DMS 273 (cell line): ENCODE measurements around the gene UCN3.
A peak's percentile ranks its signal among the peaks of the same experiment; 100 is the strongest.
"Not testable (repeated sequence)": the region's sequence is repeated elsewhere in the genome, so short reads cannot be mapped to it uniquely, and the experiment has no call there.

Source experiments
- DNase-seq: peaks from one replicate; lab custom pipeline; 2025; ENCODE audit not compliant: unreplicated experiment; lab: John Stamatoyannopoulos, UW

UCN3 gene

DNA sequence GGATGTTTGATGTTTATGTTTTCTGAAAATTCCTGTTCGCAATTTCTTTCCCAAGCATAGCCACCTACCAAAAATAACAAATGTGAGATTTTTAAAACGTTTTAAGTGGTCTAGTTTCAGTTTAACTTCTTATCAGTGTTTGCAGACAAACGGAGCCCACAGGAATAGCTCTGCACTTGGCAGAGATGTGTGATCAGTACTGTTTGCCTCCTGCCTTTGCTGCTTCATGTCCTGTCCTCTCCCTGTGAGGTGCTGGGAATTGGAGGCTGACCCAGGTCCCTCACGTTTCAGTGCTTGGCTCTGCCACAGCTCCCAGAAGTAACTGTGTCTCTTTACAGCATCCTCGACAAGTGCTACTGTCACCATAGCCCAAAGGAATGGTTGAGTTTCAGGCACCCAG lies 1.2 kb downstream of the UCN3 start:
- no peak for DNase-seq

DNA sequence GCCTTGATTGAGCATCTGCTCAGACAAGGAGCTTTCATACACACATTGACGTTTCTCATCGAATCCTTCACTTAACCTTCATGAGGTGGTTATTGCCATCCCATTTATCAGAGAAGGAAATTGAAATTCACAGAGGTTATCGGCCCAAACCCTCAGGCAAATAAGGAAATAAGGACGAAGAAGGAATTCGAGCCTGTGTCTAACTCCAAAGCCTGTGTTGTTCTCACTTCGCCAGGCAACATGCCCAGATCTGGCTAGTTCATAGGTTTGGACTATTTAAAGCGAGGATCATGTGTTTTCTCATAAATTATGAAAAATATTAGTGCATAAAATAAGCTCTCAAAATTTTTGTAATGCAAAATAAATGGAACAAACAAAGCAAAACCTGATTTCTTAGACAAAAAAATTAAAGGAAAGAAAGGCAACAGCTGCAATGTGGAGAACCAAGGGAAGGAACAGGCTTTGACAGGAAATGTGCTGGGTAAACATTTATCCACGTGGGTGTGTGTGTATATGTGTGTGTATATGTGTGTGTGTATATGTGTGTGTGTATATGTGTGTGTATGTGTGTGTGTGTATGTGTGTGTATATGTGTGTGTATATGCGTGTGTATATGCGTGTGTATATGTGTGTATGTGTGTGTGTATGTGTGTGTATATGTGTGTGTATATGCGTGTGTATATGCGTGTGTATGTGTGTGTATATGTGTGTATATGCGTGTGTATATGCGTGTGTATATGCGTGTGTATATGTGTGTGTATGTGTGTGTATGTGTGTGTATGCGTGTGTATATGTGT lies 4.8 kb downstream of the UCN3 start:
- DNase-seq, result no peak

DNA sequence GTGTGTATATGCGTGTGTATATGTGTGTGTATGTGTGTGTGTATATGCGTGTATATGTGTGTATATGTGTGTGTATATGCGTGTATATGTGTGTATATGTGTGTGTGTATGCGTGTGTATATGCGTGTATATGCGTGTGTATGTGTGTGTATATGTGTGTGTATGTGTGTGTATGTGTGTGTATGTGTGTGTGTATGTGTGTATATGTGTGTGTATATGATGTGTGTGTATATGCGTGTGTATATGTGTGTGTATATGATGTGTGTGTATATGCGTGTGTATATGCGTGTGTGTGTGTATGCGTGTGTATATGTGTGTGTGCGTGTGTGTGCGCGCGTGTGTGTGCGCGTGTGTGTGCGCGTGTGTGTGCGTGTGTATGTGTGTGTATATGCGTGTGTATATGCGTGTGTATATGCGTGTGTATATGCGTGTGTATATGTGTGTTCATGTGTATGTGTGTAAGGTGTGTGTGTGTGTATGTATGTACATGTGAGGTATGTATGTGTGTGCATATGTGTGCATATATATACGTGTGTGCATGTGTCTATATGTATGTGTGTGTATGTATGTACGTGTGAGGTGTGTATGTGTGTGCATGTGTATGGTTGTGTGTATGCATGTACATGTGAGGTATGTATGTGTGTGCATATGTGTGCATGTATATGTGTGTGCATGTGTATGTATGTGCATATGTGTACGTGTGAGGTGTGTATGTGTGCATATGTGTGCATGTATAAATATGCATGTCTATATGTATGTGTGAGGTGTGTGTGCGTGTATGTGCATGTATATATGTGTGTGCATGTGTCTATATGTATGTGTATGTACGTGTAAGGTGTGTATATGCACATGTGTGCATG lies 6.0 kb downstream of the UCN3 start:
- no peak for DNase-seq

DNA sequence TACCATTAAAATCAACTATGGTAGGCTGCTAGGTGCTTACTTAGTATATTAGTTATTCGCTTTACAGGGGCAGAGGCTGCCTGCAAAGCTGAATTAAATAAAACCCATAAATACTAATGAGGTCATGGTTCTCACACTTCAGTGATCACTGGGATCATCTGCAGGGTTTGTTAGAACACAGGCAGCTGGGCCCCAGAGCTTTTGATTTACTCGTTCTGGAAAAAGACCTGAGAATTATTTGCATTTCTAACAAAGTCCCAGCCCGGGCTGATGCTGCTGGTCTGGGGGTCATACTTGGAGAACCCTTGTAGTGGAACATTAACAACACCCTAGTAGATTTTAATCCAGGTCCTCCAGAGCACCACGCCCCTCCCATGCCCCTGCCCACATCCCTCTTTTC lies 8.5 kb downstream of the UCN3 start:
- no peak for DNase-seq

DNA sequence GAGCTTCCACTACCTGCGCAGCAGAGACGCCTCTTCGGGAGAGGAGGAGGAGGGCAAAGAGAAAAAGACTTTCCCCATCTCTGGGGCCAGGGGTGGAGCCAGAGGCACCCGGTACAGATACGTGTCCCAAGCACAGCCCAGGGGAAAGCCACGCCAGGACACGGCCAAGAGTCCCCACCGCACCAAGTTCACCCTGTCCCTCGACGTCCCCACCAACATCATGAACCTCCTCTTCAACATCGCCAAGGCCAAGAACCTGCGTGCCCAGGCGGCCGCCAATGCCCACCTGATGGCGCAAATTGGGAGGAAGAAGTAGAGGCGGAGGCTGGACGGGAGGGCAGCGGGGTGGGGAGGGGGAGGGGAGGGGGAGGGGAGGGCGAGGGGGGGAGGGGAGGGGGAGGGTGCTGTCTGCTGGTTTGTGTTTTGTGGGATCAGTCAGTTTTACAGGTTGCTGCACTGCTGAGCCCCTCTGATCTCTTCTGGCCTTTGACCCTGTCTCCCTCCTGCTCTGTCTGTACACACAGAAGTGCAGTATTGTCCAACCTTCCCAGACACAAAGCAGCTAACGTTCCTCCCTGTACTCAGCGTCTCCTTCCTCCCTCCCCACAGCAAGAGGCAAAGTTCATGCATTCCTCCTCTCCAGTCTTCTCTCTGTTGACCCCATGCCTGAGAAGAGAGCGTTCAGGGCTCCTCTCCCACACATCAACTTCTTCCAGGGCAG lies 9.3 kb downstream of the UCN3 start:
- DNase-seq, result no peak

DNA sequence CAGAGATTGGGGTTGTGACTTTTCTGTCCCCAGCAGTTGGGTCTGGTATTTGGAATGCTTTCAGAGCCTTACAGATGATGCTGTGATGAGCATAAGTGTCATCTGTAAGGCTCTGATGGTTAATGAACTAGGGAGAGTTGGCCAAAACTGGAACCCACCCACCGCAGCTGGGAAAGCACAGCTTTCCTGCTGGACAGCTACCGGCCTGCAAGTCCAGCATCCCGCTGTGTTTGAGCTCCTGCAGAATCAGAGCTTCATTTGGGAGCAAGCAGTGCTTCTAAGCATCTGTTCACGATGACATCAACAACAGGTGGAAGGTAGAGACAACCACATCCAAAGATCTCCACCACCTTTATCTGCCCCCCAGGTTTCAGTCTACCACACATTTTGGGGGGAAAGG lies 11.7 kb downstream of the UCN3 start:
- no peak for DNase-seq

DNA sequence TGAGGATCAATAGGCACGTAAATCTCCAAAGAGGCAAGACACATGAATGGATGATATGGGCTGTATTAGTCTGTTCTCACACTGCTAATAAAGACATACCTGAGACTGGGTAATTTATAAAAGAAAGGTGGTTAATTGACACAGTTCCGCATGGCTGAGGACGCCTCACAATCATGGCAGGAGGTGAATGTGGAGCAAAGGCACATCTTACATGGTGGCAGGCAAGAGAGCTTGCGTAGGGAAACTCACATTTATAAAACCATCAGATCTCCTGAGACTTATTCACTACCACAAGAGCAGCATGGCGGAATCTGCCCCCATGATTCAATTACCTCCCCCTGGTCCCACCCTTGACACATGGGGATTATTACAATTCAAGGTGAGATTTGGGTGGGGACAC lies 14.4 kb downstream of the UCN3 start:
- DNase-seq, result not testable (repeated sequence)

DNA sequence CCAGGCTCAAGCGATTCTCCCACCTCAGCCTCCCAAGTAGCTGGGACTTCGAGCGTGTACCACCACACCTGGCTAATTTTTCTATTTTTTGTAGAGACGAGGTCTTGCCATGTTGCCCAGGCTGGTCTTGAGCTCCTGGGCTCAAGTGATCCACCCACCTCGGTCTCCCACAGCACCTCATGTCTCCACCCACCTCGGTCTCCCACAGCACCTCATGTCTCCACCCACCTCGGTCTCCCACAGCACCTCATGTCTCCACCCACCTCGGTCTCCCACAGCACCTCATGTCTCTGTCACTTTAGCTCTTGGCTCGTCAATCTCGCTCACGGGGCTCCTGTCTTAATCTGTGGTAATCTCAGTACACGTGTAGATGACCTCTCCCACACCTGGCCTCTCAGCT lies 15.6 kb downstream of the UCN3 start:
- not testable (repeated sequence) for DNase-seq

DNA sequence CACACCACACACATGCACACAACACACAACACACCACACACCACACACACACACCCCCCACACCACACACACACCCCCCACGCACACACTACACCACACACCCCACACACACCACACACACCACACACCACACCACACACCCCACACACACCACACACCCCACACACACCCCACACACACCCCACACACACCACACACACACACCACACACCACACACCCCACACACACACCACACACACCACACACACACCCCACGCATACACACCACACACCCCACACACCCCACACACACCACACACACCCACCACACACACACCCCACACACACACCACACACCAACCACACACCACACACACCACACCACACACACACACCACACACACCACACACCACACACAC lies 16.4 kb downstream of the UCN3 start:
- no peak for DNase-seq

DNA sequence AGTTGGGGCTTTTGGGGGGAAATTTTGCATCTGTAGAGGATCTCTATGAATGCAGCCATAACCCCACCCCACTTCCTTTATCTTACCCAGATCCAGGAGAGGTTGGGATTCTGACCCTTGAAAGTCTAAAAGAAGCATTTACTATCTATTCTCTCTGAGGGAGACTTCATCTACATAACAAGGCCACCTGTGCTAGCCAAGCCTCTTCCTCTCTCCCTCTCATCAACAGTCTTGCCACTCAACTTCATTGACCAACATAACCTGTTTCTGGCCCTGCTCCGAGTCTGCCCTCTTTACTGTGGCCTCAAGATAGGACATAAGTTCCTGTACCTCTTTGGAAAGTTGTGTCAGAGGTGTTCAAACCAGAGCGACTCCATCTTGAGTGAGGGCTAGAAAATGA lies 20.5 kb downstream of the UCN3 start:
- DNase-seq, result no peak

DNA sequence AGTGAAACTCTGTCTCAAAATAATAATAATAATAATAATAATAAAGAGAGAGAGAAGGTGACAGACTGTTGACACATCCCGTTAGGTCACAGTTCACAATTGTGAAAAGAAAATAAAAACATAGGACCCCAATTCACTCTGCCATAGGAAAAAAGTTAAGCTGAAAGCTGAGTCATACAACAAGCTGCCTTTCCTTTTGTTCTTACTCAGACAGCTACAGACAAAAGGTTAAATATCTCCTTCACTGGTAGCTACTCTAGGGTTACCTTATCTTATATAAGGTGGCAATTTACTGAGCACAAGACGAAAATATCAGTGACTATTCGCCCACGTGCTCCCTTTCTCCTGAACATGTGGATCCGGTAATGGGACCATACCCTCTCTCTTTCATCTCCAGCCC lies 22.4 kb downstream of the UCN3 start:
- DNase-seq, result no peak

DNA sequence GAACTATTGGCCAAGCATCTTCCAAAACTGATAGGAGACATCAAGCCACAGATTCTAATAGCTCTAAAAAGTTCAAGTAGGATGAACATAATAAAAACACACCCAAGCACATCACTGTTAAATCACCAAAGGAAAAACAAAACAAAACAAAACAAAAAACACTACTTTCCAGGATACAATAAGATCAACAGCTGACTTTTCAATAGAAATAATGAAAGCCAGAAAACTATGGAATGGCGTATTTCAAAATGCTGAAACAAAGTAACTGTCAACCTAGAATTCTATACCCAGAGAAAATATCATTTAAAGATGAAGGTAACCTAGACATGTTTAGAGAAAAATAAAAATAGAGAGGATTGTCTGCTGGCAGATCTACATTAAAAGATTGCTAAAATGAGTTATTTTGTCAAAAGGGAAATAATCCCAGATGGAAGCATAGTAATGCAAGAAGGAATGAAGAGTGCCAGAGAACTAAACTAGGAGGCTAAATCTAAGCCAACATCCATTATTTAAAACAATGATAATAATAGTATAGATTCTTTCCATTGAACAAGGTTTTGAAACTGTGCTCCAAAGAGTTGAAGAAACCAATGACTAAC lies 25.9 kb downstream of the UCN3 start:
- no peak for DNase-seq

DNA sequence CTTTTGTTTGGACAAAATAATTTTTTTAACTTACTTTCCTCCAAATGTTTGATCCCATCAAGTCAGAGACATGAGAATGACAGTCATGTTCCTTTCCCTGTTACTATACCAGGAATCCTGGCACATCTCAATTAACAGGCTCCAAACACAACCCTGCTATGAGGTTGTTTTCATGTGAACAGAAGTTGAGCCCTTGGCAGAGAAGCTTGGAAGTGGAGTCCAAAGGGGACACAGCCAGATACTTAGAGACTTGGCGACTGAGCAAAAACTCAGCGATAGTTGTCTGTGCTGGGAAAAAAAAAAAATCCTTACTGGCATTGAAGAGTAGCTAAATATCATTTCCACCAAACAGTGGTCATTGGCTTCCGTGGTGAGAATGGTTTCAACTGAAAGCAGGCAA lies 27.0 kb downstream of the UCN3 start:
- no peak for DNase-seq

DNA sequence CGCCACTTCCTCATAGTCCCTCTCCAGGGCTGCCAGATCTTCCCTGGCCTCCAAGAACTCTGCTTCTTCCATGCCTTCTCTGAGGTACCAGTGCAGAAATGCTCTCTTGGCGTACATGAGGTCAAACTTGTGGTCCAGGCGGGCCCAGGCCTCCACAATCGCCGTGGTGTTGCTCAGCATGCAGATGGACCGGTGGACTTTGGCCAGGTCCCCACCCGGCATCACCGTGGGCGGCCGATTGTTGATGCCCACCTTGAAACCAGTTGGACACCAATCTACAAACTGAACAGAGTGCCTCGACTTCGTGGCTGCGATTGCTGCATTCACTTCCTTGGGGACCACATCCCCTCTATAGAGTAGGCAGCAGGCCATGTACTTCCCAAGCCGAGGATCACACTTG lies 28.8 kb downstream of the UCN3 start:
- DNase-seq, result no peak

DNA sequence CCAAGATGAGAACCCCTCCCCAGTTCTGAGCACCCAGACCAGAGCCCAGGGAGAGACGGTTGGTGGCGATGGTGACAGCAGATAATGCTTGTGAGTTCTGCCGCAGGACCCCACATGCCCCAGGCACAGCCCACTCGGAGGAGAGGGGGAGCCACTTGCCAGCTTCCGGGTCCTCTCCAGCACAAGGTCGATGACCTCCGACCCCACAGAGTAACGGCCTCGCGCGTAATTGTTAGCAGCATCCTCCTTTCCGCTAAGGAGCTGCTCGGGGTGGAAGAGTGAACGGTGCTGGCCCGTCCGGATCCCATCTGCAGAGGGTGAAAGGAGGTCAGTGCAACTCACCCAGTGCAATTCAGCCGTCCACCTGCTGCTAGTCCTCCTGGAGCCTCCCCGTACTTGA lies 30.4 kb downstream of the UCN3 start:
- DNase-seq, result no peak

DNA sequence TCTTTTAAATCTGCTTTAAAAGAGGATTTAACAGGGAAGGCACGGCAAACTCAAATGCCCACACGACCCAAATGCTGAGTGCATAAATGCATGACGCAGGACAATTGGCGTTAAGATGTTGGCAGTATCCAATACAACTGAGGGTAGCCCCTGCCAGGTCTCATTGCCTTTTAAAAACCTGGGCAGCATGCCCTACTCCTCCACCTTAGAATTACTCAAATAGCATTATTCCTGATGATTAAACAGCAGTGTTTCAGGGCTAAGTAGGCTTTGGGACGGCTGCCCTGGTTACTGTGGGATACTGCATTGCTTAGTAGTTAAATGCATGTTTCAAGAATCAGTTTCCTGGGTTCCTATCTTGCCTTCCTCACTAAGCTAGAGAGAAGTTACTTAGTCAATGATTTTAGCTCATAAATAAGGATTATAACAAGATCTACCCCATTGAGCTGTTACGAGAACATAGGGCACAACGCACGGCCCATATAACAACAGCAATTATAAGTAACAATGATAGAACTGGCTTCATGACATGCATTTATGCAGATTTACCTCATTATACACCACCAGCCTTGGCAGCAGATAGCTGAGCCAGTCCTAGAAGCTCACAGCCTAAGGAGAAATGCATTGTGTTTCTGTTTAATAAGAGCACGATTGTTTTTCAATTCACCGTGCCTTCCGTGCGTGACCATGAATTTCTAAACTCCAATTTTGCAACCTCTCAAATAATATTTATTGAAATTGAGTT lies 32.0 kb downstream of the UCN3 start:
- no peak for DNase-seq

DNA sequence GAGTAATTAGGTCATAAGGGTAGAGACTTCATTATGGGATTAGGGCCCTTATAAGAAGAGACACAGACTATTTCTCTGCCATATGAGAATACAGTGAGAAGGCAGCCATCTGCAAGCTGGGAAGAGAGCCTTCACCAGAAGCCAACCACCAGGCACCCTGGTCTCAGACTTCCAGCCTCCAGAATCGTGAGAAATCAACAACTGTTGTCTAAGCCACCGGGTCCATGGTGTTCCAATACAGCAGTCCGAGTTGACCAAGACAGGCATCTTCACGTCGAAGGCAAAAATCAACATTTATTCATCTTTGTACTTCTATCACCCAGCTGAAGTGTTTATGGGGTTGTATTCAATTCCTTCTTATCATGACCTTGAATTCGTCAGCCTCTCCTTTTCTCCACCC lies 34.6 kb downstream of the UCN3 start:
- DNase-seq, result no peak

DNA sequence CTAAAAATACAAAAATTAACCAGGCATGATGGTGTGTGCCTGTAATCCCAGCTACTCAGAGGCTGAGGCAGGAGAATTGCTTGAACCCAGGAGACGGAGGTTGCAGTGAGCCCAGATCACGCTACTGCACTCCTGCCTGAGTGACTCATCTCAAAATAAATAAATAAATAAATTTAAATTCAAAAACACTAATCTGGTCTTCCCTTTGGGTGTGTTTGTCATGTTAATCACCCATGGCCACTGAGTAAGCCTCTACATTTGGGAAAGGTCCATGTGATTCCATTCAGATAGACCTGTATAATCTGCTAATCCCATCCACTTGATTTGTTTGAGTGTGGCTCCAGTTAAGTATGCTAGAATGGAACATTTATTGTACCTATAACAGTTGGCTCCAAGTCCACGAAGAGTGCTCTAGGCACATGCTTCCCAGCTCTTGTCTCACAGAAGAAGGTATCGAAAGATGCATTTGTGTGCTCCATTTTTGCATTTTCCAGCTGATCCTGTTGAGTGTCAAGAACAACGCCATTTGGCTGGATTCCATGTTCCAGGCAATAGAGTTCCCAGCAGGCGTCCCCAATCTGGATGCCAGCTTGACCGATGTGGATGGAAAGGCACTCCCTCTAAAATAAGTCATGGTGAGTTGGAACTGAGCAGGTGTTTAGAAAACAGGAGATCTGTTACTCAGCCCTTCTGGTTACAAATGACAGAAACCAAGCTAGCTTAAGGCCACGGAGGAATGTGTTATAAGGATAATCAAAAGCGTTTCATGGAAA lies 35.9 kb downstream of the UCN3 start:
- DNase-seq, result peak; percentile 64

DNA sequence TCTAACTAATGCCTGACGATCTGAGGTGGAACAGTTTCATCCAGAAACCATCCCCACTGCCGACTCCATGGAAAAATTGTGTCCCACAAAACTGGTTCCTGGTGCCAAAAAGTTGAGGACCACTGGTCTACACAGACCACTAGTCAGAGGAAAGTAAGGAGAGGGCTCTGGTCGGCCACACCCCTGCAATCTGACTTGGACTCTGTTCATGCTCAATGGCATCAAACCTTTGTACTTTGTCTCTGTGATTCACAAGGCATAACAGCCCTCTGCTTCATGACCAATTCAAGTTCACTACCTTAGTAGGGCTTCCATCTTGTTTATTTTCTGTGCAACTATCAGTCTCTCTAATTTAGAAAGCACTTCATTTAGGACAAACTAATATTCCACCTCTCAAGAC lies 38.0 kb downstream of the UCN3 start:
- DNase-seq, result no peak
